Osteocyte (in vitro differentiated cells): ENCODE data around the gene TTYH3. TPM values are rescaled to one million over a fixed set of nuclear protein-coding genes. Genes with fewer than 3 reads are reported as not detected.
"Not testable (repeated sequence)": the region's sequence is repeated elsewhere in the genome, so short reads cannot be mapped to it uniquely, and the experiment has no call there.

Source experiments
- DNase-seq: peaks from one replicate; pipeline ENCODE4 v3.0.0; 2021; ENCODE audit warnings: mixed read lengths; ENCODE audit not compliant: unreplicated experiment; ENCODE audit errors: extremely low spot score
- H3K27ac Mint-ChIP-seq: one replicate; pipeline ENCODE4 v1.8.0; 2021; ENCODE audit warnings: mild to moderate bottlenecking, mixed read lengths; ENCODE audit not compliant: unreplicated experiment
- H3K27me3 Mint-ChIP-seq: one replicate; pipeline ENCODE4 v1.8.0; 2021; ENCODE audit warnings: mixed read lengths; ENCODE audit not compliant: unreplicated experiment
- H3K36me3 Mint-ChIP-seq: one replicate; pipeline ENCODE4 v1.8.0; 2021; ENCODE audit warnings: mixed read lengths; ENCODE audit not compliant: unreplicated experiment
- H3K4me1 Mint-ChIP-seq: one replicate; pipeline ENCODE4 v1.8.0; 2021; ENCODE audit warnings: mixed read lengths; ENCODE audit not compliant: unreplicated experiment
- H3K4me3 Mint-ChIP-seq: one replicate; pipeline ENCODE4 v1.8.0; 2021; ENCODE audit warnings: mild to moderate bottlenecking, moderate library complexity, mixed read lengths; ENCODE audit not compliant: unreplicated experiment
- H3K9me3 Mint-ChIP-seq: one replicate; pipeline ENCODE4 v1.8.0; 2021; ENCODE audit warnings: mixed read lengths; ENCODE audit not compliant: unreplicated experiment
- total RNA-seq: library from RNA; stranded (reverse); gene quantifications from 2 replicates; pipeline ENCODE4 v1.2.1, GENCODE V29; 2021
- TF ChIP-seq, protein P1 (sequence below): fragments of 200-600 bp; sonication (generic); IDR thresholded peaks from 2 replicates; pipeline ENCODE4 v1.5.0; 2021; ENCODE audit warnings: antibody characterized with exemption, mild to moderate bottlenecking, moderate library complexity

TTYH3 gene
- total RNA-seq, 1 donor from 2014 or later: 376 TPM

DNA sequence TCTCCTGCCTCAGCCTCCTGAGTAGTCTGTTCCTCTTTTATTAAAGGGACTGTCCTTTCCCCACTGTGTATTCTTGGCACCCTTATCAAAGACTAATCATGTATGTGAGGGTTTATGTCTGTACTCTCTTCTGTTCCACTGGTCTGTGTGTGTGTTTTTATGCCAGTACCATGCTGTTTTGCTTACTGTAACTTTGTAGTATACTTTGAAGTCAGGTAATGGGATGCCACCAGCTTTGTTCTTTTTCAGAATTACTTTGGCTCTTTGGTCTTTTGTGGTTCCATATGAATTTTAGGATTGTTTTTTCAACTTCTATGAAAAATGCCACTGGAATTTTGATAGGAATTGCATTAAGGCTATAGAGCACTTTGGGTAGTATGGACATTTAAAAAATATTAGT lies 42.1 kb downstream of the TTYH3 start:
- TF ChIP-seq, protein P1, sequence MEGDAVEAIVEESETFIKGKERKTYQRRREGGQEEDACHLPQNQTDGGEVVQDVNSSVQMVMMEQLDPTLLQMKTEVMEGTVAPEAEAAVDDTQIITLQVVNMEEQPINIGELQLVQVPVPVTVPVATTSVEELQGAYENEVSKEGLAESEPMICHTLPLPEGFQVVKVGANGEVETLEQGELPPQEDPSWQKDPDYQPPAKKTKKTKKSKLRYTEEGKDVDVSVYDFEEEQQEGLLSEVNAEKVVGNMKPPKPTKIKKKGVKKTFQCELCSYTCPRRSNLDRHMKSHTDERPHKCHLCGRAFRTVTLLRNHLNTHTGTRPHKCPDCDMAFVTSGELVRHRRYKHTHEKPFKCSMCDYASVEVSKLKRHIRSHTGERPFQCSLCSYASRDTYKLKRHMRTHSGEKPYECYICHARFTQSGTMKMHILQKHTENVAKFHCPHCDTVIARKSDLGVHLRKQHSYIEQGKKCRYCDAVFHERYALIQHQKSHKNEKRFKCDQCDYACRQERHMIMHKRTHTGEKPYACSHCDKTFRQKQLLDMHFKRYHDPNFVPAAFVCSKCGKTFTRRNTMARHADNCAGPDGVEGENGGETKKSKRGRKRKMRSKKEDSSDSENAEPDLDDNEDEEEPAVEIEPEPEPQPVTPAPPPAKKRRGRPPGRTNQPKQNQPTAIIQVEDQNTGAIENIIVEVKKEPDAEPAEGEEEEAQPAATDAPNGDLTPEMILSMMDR: no peak
- Mint-ChIP-seq H3K27me3 (no peaks in the 10 kb centered on the region), H3K4me1 (peaks cover 11% of the 10 kb centered on the region), H3K36me3 (peaks cover 2% of the 10 kb centered on the region), H3K9me3 (no peaks in the 10 kb centered on the region), H3K27ac (no peak overlapping the region), H3K4me3 (no peak overlapping the region)
- DNase-seq: no peak

DNA sequence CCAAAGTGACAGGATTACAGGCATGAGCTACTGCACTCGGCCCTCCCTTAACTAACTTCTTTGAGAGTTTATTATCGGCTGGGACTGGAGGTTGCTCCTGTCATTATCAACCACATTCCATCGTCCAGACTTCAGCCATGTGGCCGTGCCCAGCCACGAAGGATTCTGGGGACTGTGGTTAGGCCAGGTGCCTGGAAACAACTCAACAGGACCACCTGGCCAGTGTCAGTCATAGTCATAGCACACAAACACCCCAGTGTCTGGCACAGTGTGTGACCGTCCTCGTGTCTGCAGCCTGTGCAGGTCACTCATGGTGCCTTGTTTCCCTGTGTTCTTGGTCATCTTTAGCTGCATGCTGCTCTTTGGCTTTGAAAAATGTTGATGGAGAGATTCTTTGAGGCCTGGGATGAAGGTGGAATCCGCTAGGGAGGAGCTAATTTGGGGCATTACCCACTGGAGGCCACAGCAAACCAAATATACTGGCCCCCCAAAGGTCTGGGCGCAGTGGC lies 43.5 kb downstream of the TTYH3 start:
- H3K9me3 Mint-ChIP-seq: no peaks in the 10 kb centered on the region
- TF ChIP-seq, protein P1: no peak
- H3K36me3 Mint-ChIP-seq: peaks cover 2% of the 10 kb centered on the region
- no peak overlapping the region for H3K27ac Mint-ChIP-seq
- H3K4me1 Mint-ChIP-seq: peaks cover 7% of the 10 kb centered on the region
- H3K4me3 Mint-ChIP-seq: no peak overlapping the region
- DNase-seq: no peak
- no peaks in the 10 kb centered on the region for H3K27me3 Mint-ChIP-seq

DNA sequence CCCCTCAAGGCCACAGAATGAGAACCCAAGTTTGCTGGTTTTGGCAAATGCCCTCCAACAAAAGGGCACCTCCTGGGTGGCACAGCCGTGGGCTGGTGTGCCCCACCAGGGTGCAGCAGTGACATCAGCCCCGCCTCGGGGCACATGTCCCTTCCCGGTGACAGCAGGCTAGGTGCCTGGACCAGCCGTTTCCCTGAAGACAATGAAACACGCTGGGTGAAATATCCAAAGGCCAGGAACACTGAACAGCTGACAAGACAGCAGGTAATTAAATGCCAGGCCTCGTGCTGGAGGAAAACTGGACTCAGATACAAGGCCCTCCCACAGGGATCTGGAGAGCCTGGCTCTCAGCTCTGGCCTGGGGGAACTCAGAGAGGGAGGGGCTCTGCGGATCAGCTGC lies 44.8 kb downstream of the TTYH3 start:
- not testable (repeated sequence) for H3K4me1 Mint-ChIP-seq, H3K27me3 Mint-ChIP-seq, H3K9me3 Mint-ChIP-seq, DNase-seq, H3K4me3 Mint-ChIP-seq, H3K36me3 Mint-ChIP-seq, H3K27ac Mint-ChIP-seq

DNA sequence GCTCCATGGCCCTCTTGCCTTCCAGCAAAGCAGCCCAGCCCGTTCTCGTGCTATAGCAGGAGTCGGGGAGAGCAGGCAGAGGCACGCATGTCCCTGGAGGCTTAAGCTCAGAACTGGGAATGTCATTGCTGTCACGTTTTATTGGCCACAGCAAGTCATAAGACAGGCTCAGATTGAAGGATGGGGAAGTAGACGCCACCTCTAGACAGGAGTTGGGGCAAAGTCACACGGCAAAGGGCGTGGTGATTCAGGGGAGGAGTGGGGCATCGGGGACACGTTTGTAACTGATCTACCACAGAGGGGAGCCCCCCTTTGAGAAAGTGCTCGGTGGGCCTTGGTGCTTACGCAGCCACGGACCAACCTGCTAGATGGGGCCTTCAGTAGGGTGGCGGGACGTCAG lies 46.7 kb downstream of the TTYH3 start:
- not testable (repeated sequence) for H3K4me1 Mint-ChIP-seq, H3K4me3 Mint-ChIP-seq, H3K27me3 Mint-ChIP-seq, DNase-seq, H3K9me3 Mint-ChIP-seq, H3K27ac Mint-ChIP-seq, H3K36me3 Mint-ChIP-seq

DNA sequence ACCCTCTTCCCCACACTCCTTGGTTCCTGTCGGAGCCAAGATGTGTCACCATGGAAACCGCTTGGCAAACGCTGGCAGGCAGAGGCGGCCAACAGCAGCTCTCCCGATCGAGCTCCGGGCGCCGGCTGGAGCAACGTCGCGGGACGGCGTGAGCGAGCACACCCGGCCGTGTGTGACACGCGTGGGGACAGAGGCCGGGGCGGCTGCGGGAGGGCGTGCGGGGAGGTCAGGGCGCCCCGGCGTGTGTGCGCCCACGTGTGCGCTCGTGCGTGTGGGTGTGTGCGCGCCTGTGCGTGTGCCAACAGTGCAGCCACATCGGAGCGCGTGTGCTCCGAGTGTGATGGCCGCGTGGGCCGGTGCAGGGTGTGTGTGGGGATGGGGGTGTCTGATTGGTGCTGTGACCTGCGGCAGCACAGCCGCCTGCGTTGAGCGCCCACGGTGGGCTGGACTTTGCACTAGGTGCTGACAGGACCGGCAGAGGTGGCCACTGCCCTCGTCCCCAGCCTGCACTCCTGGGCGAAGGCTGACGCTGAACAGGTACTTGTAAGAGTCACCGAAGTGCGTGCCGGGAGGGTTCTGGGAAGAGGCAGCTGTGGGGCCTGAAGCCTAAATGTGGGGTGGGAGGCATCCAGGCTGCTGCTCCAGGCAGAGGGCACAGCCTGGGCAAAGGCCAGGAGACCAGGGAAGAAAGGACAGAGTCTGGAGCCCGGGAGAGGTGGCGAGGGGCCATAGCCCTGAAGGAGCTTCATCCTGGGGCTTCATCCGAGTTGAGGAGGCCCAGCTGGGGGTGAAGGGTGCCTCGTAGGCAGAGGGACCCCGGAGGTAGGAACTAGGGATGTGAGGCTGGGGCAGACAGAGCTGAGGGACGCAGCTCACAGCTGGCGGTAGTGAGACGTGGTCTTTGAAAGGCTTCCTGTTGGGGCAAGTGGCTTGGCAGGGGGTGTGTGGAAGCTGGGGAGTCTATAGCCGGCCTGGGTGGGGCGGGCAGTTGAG lies 47.6 kb downstream of the TTYH3 start:
- H3K4me3 Mint-ChIP-seq: not testable (repeated sequence)

DNA sequence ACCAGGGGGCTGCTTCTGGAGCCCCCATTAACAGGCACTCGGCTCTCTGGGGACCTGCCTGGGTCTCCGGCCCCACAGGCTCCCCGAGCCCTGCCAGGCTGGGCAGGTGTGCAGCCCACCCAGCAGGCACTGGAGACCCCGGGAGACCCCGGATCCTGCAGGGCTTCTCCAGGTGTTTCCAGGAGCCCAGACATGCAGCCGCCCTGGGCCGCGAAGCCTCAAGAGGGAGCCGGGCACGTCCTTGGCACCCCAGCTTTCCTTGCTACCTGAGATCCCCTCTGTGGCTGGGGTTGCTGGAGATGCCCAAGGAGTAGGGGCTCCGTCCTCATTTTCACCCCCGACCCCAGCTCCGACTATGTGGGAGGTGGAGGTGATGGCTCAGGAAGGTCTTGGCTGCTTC lies 48.5 kb downstream of the TTYH3 start:
- H3K27me3 Mint-ChIP-seq: no peaks in the 10 kb centered on the region
- no peaks in the 10 kb centered on the region for H3K9me3 Mint-ChIP-seq
- H3K4me3 Mint-ChIP-seq: no peak overlapping the region
- no peaks in the 10 kb centered on the region for H3K4me1 Mint-ChIP-seq
- no peak overlapping the region for H3K27ac Mint-ChIP-seq
- DNase-seq: no peak
- H3K36me3 Mint-ChIP-seq: no peaks in the 10 kb centered on the region
- TF ChIP-seq, protein P1: no peak

More for the DNA sequence above, 47.6 kb downstream of the TTYH3 start:
- H3K9me3 Mint-ChIP-seq, H3K27me3 Mint-ChIP-seq, H3K36me3 Mint-ChIP-seq, H3K4me1 Mint-ChIP-seq, DNase-seq, H3K27ac Mint-ChIP-seq: not testable (repeated sequence)
